NT2/D1 (cell line): Measurements from ENCODE around the gene ARHGAP35.

Experiments used
- SUZ12 ChIP-seq: IDR thresholded peaks from 2 replicates; pipeline ENCODE4 v1.6.1; 2011; ENCODE audit not compliant: insufficient read length, insufficient read depth; ENCODE audit errors: extremely low read depth
- YY1 ChIP-seq: IDR thresholded peaks from 2 replicates; pipeline ENCODE4 v1.6.1; 2011; ENCODE audit not compliant: insufficient read length, insufficient read depth
- ZNF274 ChIP-seq: IDR thresholded peaks from 2 replicates; pipeline ENCODE4 v1.6.1; 2011; ENCODE audit warnings: mild to moderate bottlenecking, low read depth, low read length

- TF ChIP-seq YY1 (no peak), SUZ12 (no peak), ZNF274 (no peak)
These were observed 42.7 kb downstream of the ARHGAP35 start for GRCh38 chr19:46903458-46903857.
